Measurements from ENCODE around the gene AREG. TPM values are rescaled to one million over a fixed set of nuclear protein-coding genes. Genes with fewer than 3 reads are reported as not detected.

AREG gene
- total RNA-seq, 1 donor from 2014 or later: not detected

GRCh38 chr4:74439952-74440351 lies 5.0 kb upstream of the AREG start:
- Mint-ChIP-seq H3K36me3 (ENCODE audit: low read depth) (no peaks in the 10 kb centered on the region), H3K27me3 (ENCODE audit: low read depth) (no peaks in the 10 kb centered on the region), H3K4me1 (ENCODE audit: low read depth) (no peaks in the 10 kb centered on the region), H3K4me3 (ENCODE audit: unreplicated experiment) (no peak overlapping the region), H3K27ac (ENCODE audit: unreplicated experiment) (no peak overlapping the region), H3K9me3 (ENCODE audit: low read depth) (no peaks in the 10 kb centered on the region)
- no peak for DNase-seq (ENCODE audit: low spot score)
- TF ChIP-seq CTCF (IDR thresholded peaks at IDR 0.05): no peak

DNA sequence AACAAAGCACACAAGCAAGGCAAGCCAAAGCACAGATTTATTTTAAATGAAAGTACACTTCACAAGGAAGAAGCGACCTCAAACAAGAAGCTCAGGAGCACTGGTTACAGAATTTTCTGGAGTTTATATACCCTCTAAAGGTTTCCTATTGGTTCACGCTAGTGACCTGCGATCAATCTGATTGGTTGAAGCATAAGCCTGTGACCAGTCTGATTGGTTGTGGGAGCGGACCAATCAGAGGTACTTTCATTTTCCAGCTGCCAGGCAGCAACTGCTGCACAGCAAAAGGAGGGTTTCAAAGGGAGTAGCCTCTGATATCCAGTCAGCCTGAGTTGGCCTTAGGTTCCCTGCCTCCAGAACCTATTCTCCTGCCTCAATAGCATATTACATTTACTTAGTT lies 4.6 kb upstream of the AREG start:
- peaks cover 3% of the 10 kb centered on the region for H3K4me1 Mint-ChIP-seq (ENCODE audit: low read depth)
- no peak overlapping the region for H3K4me3 Mint-ChIP-seq (ENCODE audit: unreplicated experiment)
- no peaks in the 10 kb centered on the region for H3K9me3 Mint-ChIP-seq (ENCODE audit: low read depth)
- H3K27ac Mint-ChIP-seq (ENCODE audit: unreplicated experiment): no peak overlapping the region
- peaks cover 3% of the 10 kb centered on the region for H3K27me3 Mint-ChIP-seq (ENCODE audit: low read depth)
- no peak for TF ChIP-seq CTCF (IDR thresholded peaks at IDR 0.05)
- no peaks in the 10 kb centered on the region for H3K36me3 Mint-ChIP-seq (ENCODE audit: low read depth)
- no peak for DNase-seq (ENCODE audit: low spot score)

DNA sequence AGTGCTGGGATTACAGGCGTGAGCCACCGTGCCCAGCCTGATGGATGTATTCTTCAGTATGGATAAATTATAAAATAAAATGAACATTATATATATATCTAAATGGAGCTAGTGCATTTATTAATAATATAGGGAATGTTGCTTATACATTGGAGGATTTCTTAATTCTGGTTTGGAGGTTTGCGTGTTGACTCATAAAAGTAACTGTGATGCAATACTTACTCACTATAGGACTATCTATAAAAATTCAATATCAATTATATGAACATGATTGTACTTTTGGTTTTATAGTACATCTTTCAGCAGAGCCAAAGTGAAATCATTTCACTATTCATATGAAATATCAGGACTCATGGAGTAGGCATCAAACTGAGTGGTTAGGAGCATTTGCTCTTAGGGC lies 3.2 kb upstream of the AREG start:
- TF ChIP-seq CTCF (IDR thresholded peaks at IDR 0.05): no peak
- Mint-ChIP-seq H3K9me3 (ENCODE audit: low read depth) (no peaks in the 10 kb centered on the region), H3K27ac (ENCODE audit: unreplicated experiment) (no peak overlapping the region), H3K4me3 (ENCODE audit: unreplicated experiment) (no peak overlapping the region), H3K4me1 (ENCODE audit: low read depth) (peaks cover 5% of the 10 kb centered on the region), H3K36me3 (ENCODE audit: low read depth) (no peaks in the 10 kb centered on the region), H3K27me3 (ENCODE audit: low read depth) (peaks cover 8% of the 10 kb centered on the region)
- DNase-seq (ENCODE audit: low spot score): no peak

GRCh38 chr4:74446193-74446868 lies 1.4 kb downstream of the AREG start:
- Mint-ChIP-seq H3K27ac (ENCODE audit: unreplicated experiment) (no peak overlapping the region), H3K9me3 (ENCODE audit: low read depth) (no peaks in the 10 kb centered on the region), H3K27me3 (ENCODE audit: low read depth) (peaks cover 8% of the 10 kb centered on the region), H3K4me1 (ENCODE audit: low read depth) (peaks cover 16% of the 10 kb centered on the region), H3K36me3 (ENCODE audit: low read depth) (no peaks in the 10 kb centered on the region), H3K4me3 (ENCODE audit: unreplicated experiment) (no peak overlapping the region)
- DNase-seq (ENCODE audit: low spot score): no peak
- TF ChIP-seq CTCF (IDR thresholded peaks at IDR 0.05): no peak

GRCh38 chr4:74446896-74447295 lies 2.0 kb downstream of the AREG start:
- no peak overlapping the region for H3K27ac Mint-ChIP-seq (ENCODE audit: unreplicated experiment)
- peaks cover 8% of the 10 kb centered on the region for H3K27me3 Mint-ChIP-seq (ENCODE audit: low read depth)
- peaks cover 18% of the 10 kb centered on the region for H3K4me1 Mint-ChIP-seq (ENCODE audit: low read depth)
- H3K9me3 Mint-ChIP-seq (ENCODE audit: low read depth): no peaks in the 10 kb centered on the region
- H3K4me3 Mint-ChIP-seq (ENCODE audit: unreplicated experiment): no peak overlapping the region
- no peak for TF ChIP-seq CTCF (IDR thresholded peaks at IDR 0.05)
- no peak for DNase-seq (ENCODE audit: low spot score)
- H3K36me3 Mint-ChIP-seq (ENCODE audit: low read depth): no peaks in the 10 kb centered on the region
